A549 (cell line): Measurements from ENCODE around the gene PRKD2.

Experiments used
- CBX8 ChIP-seq: fragments of 200-600 bp; sonication (generic); IDR thresholded peaks from 2 replicates; pipeline ENCODE4 v1.6.1; 2016
- CTCF ChIP-seq: fragments of >200 bp; sonication (Bioruptor Twin); formaldehyde crosslinking; IDR thresholded peaks from 3 replicates; pipeline ENCODE4 v1.5.1; 2016
- HOXA7 ChIP-seq: fragments of 250-450 bp; sonication (Bioruptor Pico); IDR thresholded peaks from 2 replicates; pipeline ENCODE4 v1.5.0; 2020; ENCODE audit warnings: mild to moderate bottlenecking, moderate library complexity
- POLR2A ChIP-seq: IDR thresholded peaks from 2 replicates; pipeline ENCODE4 v1.6.1; 2012; ENCODE audit warnings: mild to moderate bottlenecking, low read length

- TF ChIP-seq HOXA7 (CRISPR knock-in tag) (no peak), CTCF (no peak), POLR2A (no peak), CBX8 (no peak)
Measured at GRCh38 chr19:46737761-46738171, 20.9 kb upstream of the PRKD2 start.
